HCT116 (cell line): ENCODE data around the gene GTF3C1. TPM values are rescaled to one million over a fixed set of nuclear protein-coding genes. Genes with fewer than 3 reads are reported as not detected.

ENCODE experiments used
- ATAC-seq: fragments of 200-7000 bp; cut with Tn5 transposase; 2 replicates; pipeline ENCODE4 v1.9.1; 2020; ENCODE audit warnings: mild to moderate bottlenecking, moderate library complexity
- BruUV-seq: library from RNA; stranded (reverse); fragments of 400-500 nt; replicated peaks from 2 replicates; lab custom pipeline; 2021; lab: Mats Ljungman, UMichigan
- CTCF ChIA-PET: fragments of 300-600 bp; sonication (Branson Sonifier 250); formaldehyde crosslinking; loops from one replicate; lab custom pipeline; 2021; ENCODE audit warnings: antibody characterized with exemption; lab: Charles Lee
- POLR2A ChIA-PET: fragments of 300-600, 350-600 bp; sonication (Branson Sonifier 250); formaldehyde crosslinking; loops from one replicate; lab custom pipeline; 2021; ENCODE audit warnings: antibody characterized with exemption; lab: Charles Lee
- RAD21 ChIA-PET, 2 experiments: fragments of 300-600 bp; sonication (Branson Sonifier 250); formaldehyde crosslinking; loops; one replicate each; lab custom pipeline; 2023; ENCODE audit warnings: low total read pairs in 2 of 2; ENCODE audit not compliant: uncharacterized antibody in 2 of 2, unreplicated experiment in 2 of 2, low non-redundant PET in 1 of 2; lab: Charles Lee
- DNase-seq: peaks from one replicate; pipeline ENCODE4 v3.0.0-alpha.2; 2010; ENCODE audit warnings: low read depth, low spot score
- H2AFZ ChIP-seq: fragments of 200-600 bp; shearing (Covaris generic), sonication (generic); 2 replicates; pipeline ENCODE4 v1.6.1; 2017; ENCODE audit warnings: low read depth, mixed run types, mixed read lengths, antibody characterized with exemption, low read length; ENCODE audit not compliant: poor library complexity, severe bottlenecking
- H3K27ac ChIP-seq: 2 replicates; pipeline ENCODE4 v1.5.1; 2012; ENCODE audit warnings: low read depth, low read length
- H3K27me3 ChIP-seq: fragments of 200-600 bp; sonication (generic); 2 replicates; pipeline ENCODE4 v1.6.1; 2016; ENCODE audit warnings: mixed run types, low read length, mixed read lengths; ENCODE audit not compliant: insufficient read depth
- H3K36me3 ChIP-seq, 2 experiments: fragments of 200-500 bp in 1 of 2; fragments of 200-600 bp in 1 of 2; sonication (Bioruptor generic) in 1 of 2; sonication (generic) in 1 of 2; 2 replicates each; pipeline versions ENCODE4 v1.5.1 to v1.6.1; 2014 to 2016; ENCODE audit warnings: low read length in 2 of 2, inconsistent platforms in 1 of 2, mixed read lengths in 1 of 2, mixed run types in 1 of 2; ENCODE audit not compliant: insufficient read depth in 2 of 2, control insufficient read depth in 1 of 2
- H3K4me1 ChIP-seq, 2 experiments: fragments of 200-600 bp in 1 of 2; sonication (generic) in 1 of 2; 2 replicates each; pipeline versions ENCODE4 v1.5.1 to v1.6.1; 2012 to 2017; ENCODE audit warnings: low read length in 2 of 2, inconsistent platforms in 1 of 2, mild to moderate bottlenecking in 1 of 2, mixed read lengths in 1 of 2, mixed run types in 1 of 2, moderate library complexity in 1 of 2; ENCODE audit not compliant: insufficient read depth in 2 of 2, control insufficient read depth in 1 of 2
- H3K4me2 ChIP-seq: fragments of 200-600 bp; sonication (generic); 2 replicates; pipeline ENCODE4 v1.6.1; 2017; ENCODE audit warnings: mixed run types, low read length, mixed read lengths
- H3K4me3 ChIP-seq, 2 experiments: fragments of 200-600 bp in 1 of 2; sonication (generic) in 1 of 2; replicated peaks in 1 of 2; 2 replicates each; pipeline ENCODE4 v1.5.1; 2011 to 2016; ENCODE audit warnings: low read length in 2 of 2, control low read depth in 1 of 2, low read depth in 1 of 2, mild to moderate bottlenecking in 1 of 2, mixed read lengths in 1 of 2, mixed run types in 1 of 2
- H3K79me2 ChIP-seq: fragments of 200-600 bp; sonication (generic); 2 replicates; pipeline ENCODE4 v1.6.1; 2017; ENCODE audit warnings: mild to moderate bottlenecking, mixed run types, low read length, moderate library complexity, mixed read lengths; ENCODE audit not compliant: insufficient read depth
- H3K9ac ChIP-seq: fragments of 200-600 bp; sonication (generic); 2 replicates; pipeline ENCODE4 v1.6.1; 2016; ENCODE audit warnings: low read length, mixed read lengths
- H3K9me2 ChIP-seq: fragments of 200-600 bp; sonication (generic), shearing (Covaris generic); 2 replicates; pipeline ENCODE4 v1.6.1; 2017; ENCODE audit warnings: mixed run types, mild to moderate bottlenecking, moderate library complexity; ENCODE audit not compliant: insufficient read depth
- H3K9me3 ChIP-seq, 2 experiments: fragments of 200-500 bp in 1 of 2; fragments of 200-600 bp in 1 of 2; sonication (Bioruptor generic) in 1 of 2; sonication (generic) in 1 of 2; 2 replicates each; pipeline ENCODE4 v1.6.1; 2014 to 2017; ENCODE audit warnings: low read length in 2 of 2, mixed read lengths in 2 of 2, inconsistent platforms in 1 of 2, low read depth in 1 of 2, mild to moderate bottlenecking in 1 of 2, mixed run types in 1 of 2, moderate library complexity in 1 of 2; ENCODE audit not compliant: control insufficient read depth in 1 of 2, insufficient read depth in 1 of 2
- H4K20me1 ChIP-seq: fragments of 200-600 bp; sonication (generic), shearing (Covaris generic); 2 replicates; pipeline ENCODE4 v1.6.1; 2017; ENCODE audit warnings: mixed run types, mild to moderate bottlenecking, moderate library complexity; ENCODE audit not compliant: insufficient read depth
- CBX3 ChIP-seq: IDR thresholded peaks from 2 replicates; pipeline ENCODE4 v1.6.1; 2012; ENCODE audit warnings: low read depth
- FOSL1 ChIP-seq: IDR thresholded peaks from 2 replicates; pipeline ENCODE4 v1.6.1; 2012; ENCODE audit warnings: low read depth
- POLR2AphosphoS5 ChIP-seq: IDR thresholded peaks from 2 replicates; pipeline ENCODE4 v1.6.1; 2011; ENCODE audit warnings: mild to moderate bottlenecking, low read depth, low read length, moderate library complexity
- SIN3A ChIP-seq: IDR thresholded peaks from 2 replicates; pipeline ENCODE4 v1.6.1; 2012; ENCODE audit warnings: low read depth
- ZNF274 ChIP-seq: fragments of 200-500 bp; sonication (Bioruptor generic); IDR thresholded peaks from 2 replicates; pipeline ENCODE4 v1.6.1; 2014; ENCODE audit warnings: mild to moderate bottlenecking, low read depth, low read length, inconsistent platforms
- intact Hi-C: fragments of 100-400 bp; cut with micrococcal nuclease; formaldehyde crosslinking; loops from 2 replicates; pipeline ENCODE4 v1.10.0; 2022
- total RNA-seq: library from RNA; stranded (reverse); gene quantifications from one replicate; pipeline ENCODE4 v1.2.1, GENCODE V29; 2021; ENCODE audit not compliant: unreplicated experiment
- TF ChIP-seq, protein P1 (sequence below): IDR thresholded peaks from 2 replicates; pipeline ENCODE4 v1.6.1; 2012
- TF ChIP-seq, protein P2 (sequence below): IDR thresholded peaks from 2 replicates; pipeline ENCODE4 v1.6.1; 2012; ENCODE audit warnings: low read depth

Gene GTF3C1
- total RNA-seq, 1 experiment from 2014 or later, result 97.5 TPM

DNA sequence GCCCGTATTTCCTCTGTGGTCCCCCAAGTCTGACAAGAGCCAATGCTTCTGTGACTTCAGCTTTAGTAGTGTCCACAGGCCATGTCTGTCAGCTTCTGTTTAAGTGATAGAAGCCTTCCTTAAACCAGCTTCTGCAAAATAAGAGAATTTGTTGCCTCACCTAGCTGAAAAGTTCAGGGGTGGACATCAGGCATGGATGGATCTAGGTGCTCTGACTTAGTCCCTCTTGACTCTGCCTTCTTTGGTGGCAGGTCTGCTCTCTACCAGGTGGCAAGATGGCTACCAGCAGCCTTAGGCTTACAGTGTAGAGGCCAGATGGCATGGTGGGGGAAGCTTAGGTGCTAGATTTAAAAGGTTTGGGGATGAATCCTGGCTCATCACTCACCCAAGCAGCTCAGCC lies 33.9 kb upstream of the GTF3C1 start:
- intact Hi-C loops, result no loop called here
- no peaks in the 10 kb centered on the region for H4K20me1 ChIP-seq
- DNase-seq (no peak), ATAC-seq (no peak)
- H3K36me3 ChIP-seq, result no peaks in the 10 kb centered on the region
- POLR2A ChIA-PET, result no interaction called here
- H3K4me3 ChIP-seq, result no peak overlapping the region
- no peaks in the 10 kb centered on the region for H3K79me2 ChIP-seq
- TF ChIP-seq CBX3, result no peak
- TF ChIP-seq ZNF274, result no peak
- TF ChIP-seq FOSL1, result no peak
- TF ChIP-seq, protein P1, sequence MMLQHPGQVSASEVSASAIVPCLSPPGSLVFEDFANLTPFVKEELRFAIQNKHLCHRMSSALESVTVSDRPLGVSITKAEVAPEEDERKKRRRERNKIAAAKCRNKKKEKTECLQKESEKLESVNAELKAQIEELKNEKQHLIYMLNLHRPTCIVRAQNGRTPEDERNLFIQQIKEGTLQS, result no peak
- TF ChIP-seq, protein P2, sequence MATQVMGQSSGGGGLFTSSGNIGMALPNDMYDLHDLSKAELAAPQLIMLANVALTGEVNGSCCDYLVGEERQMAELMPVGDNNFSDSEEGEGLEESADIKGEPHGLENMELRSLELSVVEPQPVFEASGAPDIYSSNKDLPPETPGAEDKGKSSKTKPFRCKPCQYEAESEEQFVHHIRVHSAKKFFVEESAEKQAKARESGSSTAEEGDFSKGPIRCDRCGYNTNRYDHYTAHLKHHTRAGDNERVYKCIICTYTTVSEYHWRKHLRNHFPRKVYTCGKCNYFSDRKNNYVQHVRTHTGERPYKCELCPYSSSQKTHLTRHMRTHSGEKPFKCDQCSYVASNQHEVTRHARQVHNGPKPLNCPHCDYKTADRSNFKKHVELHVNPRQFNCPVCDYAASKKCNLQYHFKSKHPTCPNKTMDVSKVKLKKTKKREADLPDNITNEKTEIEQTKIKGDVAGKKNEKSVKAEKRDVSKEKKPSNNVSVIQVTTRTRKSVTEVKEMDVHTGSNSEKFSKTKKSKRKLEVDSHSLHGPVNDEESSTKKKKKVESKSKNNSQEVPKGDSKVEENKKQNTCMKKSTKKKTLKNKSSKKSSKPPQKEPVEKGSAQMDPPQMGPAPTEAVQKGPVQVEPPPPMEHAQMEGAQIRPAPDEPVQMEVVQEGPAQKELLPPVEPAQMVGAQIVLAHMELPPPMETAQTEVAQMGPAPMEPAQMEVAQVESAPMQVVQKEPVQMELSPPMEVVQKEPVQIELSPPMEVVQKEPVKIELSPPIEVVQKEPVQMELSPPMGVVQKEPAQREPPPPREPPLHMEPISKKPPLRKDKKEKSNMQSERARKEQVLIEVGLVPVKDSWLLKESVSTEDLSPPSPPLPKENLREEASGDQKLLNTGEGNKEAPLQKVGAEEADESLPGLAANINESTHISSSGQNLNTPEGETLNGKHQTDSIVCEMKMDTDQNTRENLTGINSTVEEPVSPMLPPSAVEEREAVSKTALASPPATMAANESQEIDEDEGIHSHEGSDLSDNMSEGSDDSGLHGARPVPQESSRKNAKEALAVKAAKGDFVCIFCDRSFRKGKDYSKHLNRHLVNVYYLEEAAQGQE, result no peak
- no peak for TF ChIP-seq SIN3A
- TF ChIP-seq POLR2AphosphoS5, result no peak
- RAD21 ChIA-PET, result no interaction called here
- H2AFZ ChIP-seq, result no peak overlapping the region
- CTCF ChIA-PET, result no interaction called here
- no peaks in the 10 kb centered on the region for H3K9me2 ChIP-seq
- H3K4me2 ChIP-seq, result no peak overlapping the region
- no peak overlapping the region for H3K27ac ChIP-seq
- H3K27me3 ChIP-seq, result no peaks in the 10 kb centered on the region
- H3K9ac ChIP-seq, result no peak overlapping the region
- no peaks in the 10 kb centered on the region for H3K9me3 ChIP-seq
- peaks cover 13 to 14% of the 10 kb centered on the region in 2 experiments for H3K4me1 ChIP-seq
- BruUV-seq, result no TSS peak
